GM12891 (cell line): ENCODE data around the gene MAGEA2B.
"Not testable (repeated sequence)": the region's sequence is repeated elsewhere in the genome, so short reads cannot be mapped to it uniquely, and the experiment has no call there.

Experiments used
- DNase-seq: peaks from one replicate; pipeline ENCODE4 v3.0.0; 2011; ENCODE audit warnings: low spot score; ENCODE audit not compliant: insufficient read length
- FAIRE-seq: peaks from 2 replicates; lab custom pipeline; 2011; peaks lifted over from hg19 to GRCh38; lab: Jason Lieb, UNC
- PAX5 ChIP-seq: IDR thresholded peaks from 2 replicates; pipeline ENCODE4 v1.6.1; 2011; ENCODE audit warnings: low read length, moderate library complexity, mild to moderate bottlenecking; ENCODE audit not compliant: insufficient read depth, severe bottlenecking
- POLR2A ChIP-seq: IDR thresholded peaks from 2 replicates; pipeline ENCODE4 v1.6.1; 2011; ENCODE audit warnings: low read depth, low read length, control low read depth
- POLR2AphosphoS5 ChIP-seq: IDR thresholded peaks from 2 replicates; pipeline ENCODE4 v1.6.1; 2011; ENCODE audit warnings: low read depth, low read length, control low read depth
- POU2F2 ChIP-seq: IDR thresholded peaks from 2 replicates; pipeline ENCODE4 v1.6.1; 2011; ENCODE audit warnings: low read depth, mild to moderate bottlenecking, control low read depth, low read length, moderate library complexity
- SPI1 ChIP-seq: IDR thresholded peaks from 2 replicates; pipeline ENCODE4 v1.6.1; 2011; ENCODE audit warnings: low read depth, low read length, control low read depth
- TAF1 ChIP-seq: IDR thresholded peaks from 2 replicates; pipeline ENCODE4 v1.6.1; 2011; ENCODE audit warnings: low read depth, low read length, control low read depth

MAGEA2B gene

GRCh38 chrX:152733261-152733975, 19.0 kb downstream of the MAGEA2B start, which contains the start of the genes CSAG1 and MAGEA12:
Gene CSAG1, minus strand, starts transcription at chrX:152733721. Its CDS starts 1,261 bp downstream, at chrX:152732460.
Gene MAGEA12, plus strand, starts transcription at chrX:152733757. Its CDS starts 2,405 bp downstream, at chrX:152736162.
- no peak for DNase-seq

GRCh38 chrX:152734143-152734858, 19.9 kb downstream of the MAGEA2B start:
- FAIRE-seq, DNase-seq: not testable (repeated sequence)

More at GRCh38 chrX:152733261-152733975, 19.0 kb downstream of the MAGEA2B start, which contains the start of the genes CSAG1 and MAGEA12:
- no peak for FAIRE-seq
- TF ChIP-seq PAX5 (no peak), POLR2AphosphoS5 (no peak)

- DNase-seq (no peak), FAIRE-seq (no peak)
Measured at GRCh38 chrX:152735101-152735500, 20.7 kb downstream of the MAGEA2B start.

GRCh38 chrX:152735860-152736511, 21.6 kb downstream of the MAGEA2B start:
- DNase-seq (no peak), FAIRE-seq (no peak)
- TF ChIP-seq TAF1 (no peak), POLR2A (no peak), SPI1 (no peak), POU2F2 (no peak), PAX5 (no peak), POLR2AphosphoS5 (no peak)

More at GRCh38 chrX:152735101-152735500, 20.7 kb downstream of the MAGEA2B start:
- TF ChIP-seq POLR2A (no peak), PAX5 (no peak), POU2F2 (no peak), TAF1 (no peak), POLR2AphosphoS5 (no peak), SPI1 (no peak)

GRCh38 chrX:152736528-152736927, 22.1 kb downstream of the MAGEA2B start:
- DNase-seq, FAIRE-seq: not testable (repeated sequence)

GRCh38 chrX:152738560-152738959, 24.1 kb downstream of the MAGEA2B start:
- DNase-seq (no peak), FAIRE-seq (no peak)
- TF ChIP-seq TAF1, result no peak
- no peak for TF ChIP-seq POLR2AphosphoS5
- no peak for TF ChIP-seq PAX5
- no peak for TF ChIP-seq POU2F2
- no peak for TF ChIP-seq POLR2A

- peak; percentile 58 for FAIRE-seq
Measured at GRCh38 chrX:152753686-152754650, 39.5 kb downstream of the MAGEA2B start, which contains the start of gene MAGEA2. Gene MAGEA2, minus strand, starts transcription at chrX:152753842. Its CDS starts 2,479 bp downstream, at chrX:152751363.

GRCh38 chrX:152754871-152755270, 40.4 kb downstream of the MAGEA2B start:
- FAIRE-seq, DNase-seq: not testable (repeated sequence)

More at GRCh38 chrX:152753686-152754650, 39.5 kb downstream of the MAGEA2B start, which contains the start of gene MAGEA2:
- not testable (repeated sequence) for DNase-seq

- not testable (repeated sequence) for FAIRE-seq, DNase-seq
Measured at GRCh38 chrX:152758918-152759317, 44.5 kb downstream of the MAGEA2B start, which contains the start of gene CSAG3. Gene CSAG3, plus strand, starts transcription at chrX:152759218.

GRCh38 chrX:152759544-152759943, 45.1 kb downstream of the MAGEA2B start:
- DNase-seq, FAIRE-seq: not testable (repeated sequence)

- FAIRE-seq, DNase-seq: not testable (repeated sequence)
Measured at GRCh38 chrX:152761582-152761981, 47.2 kb downstream of the MAGEA2B start.

- DNase-seq, FAIRE-seq: not testable (repeated sequence)
Measured at GRCh38 chrX:152766562-152766961, 52.1 kb downstream of the MAGEA2B start.
